HUDEP-2 (cell line): Measurements from ENCODE around the gene PTPRK.

Experiments used
- DNase-seq, 76 experiments: peaks; one replicate each; lab custom pipeline; 2025; ENCODE audit not compliant: unreplicated experiment in 76 of 76; lab: John Stamatoyannopoulos, UW

Gene PTPRK

GRCh38 chr6:128397996-128398395 is 122.4 kb downstream of the PTPRK start:
- no peak for DNase-seq

GRCh38 chr6:128395596-128395995 is 124.8 kb downstream of the PTPRK start:
- DNase-seq, result no peak

DNA sequence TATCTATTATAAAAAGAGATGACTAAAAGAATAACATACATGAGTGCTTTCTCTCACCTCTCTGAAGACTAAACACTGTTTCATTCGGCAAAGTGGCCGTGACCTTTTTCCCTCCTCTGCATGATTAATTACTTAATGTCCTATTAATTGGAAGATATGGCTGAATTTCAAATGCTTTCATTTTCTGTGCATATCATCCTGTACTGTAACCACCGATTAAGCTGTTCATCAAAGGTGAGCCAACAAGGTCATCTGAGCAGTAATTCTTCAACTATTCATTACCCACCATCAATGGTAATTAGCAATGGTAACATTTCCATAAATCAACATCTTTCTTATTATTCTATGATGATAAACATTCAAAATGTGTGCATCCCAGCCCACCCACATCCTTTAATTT is 125.2 kb downstream of the PTPRK start:
- no peak for DNase-seq

DNA sequence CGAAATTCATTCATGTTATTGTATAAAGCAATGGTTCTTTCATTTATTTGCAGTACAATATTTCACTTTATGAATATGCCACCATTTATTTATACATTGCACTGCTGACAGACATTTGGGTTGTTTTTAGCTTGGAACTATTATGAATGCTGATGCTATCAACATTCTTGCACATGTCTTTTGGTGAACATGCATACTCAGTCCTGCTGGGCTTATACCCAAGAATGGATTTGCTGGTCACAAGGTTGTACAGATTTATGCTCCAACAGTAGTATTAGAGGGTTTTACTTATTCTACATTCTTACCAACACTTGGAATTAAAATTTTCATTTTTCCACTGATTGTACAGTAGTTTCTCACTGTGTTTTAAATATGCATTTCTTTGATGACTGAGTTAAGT is 126.2 kb downstream of the PTPRK start:
- no peak for DNase-seq

DNA sequence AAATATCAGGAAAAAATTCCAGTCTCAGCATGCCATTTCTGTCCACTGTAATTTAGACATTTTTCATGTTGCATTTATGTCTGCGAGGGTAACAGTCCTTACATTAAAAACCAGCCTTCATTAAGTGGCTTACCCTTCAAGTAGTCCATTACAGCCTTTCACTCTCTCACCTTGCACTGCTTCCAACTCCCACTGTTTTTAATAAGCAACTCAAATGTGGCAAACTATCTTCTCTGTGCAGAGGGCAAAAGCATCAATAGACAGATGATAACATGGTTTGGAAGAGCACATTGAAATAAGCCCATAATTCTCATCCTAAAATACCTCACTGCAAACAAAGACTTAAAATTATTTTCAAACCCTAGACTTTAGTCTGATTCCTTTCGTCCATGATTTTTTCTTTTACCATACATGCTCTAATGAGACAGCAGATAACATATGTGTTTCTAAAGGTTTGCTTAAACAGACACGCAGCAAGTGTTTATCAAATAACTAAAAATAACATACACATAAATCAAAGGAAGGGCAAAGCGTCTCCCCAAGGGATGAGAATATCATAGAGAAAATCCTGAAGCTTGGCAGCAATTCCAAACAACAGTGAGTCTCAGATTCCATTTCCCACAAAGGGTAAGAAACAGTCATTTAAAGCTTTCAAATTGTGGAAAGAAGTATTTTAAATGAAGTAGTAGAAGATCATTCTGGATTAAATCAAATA is 130.4 kb downstream of the PTPRK start:
- DNase-seq, result no peak

DNA sequence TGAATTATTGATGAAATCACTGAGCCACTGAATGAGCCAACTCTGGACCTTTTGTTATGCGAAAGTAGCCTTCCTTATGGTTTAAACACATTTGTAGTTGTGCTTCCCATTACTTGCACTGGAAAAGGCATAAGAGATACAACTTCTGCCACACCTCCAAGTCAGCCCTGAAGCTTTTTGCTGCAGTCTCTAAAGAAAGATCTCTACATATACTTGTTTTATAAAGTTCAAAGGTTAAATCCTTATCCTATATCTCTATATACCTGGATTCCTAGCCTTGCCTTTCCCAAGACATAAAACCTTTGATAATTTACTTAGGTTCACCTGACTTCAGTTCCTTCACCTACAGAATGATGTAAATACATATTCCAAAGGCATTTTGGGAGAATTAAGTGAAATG is 132.0 kb downstream of the PTPRK start:
- no peak for DNase-seq

GRCh38 chr6:128380891-128381290 is 139.5 kb downstream of the PTPRK start:
- no peak for DNase-seq

DNA sequence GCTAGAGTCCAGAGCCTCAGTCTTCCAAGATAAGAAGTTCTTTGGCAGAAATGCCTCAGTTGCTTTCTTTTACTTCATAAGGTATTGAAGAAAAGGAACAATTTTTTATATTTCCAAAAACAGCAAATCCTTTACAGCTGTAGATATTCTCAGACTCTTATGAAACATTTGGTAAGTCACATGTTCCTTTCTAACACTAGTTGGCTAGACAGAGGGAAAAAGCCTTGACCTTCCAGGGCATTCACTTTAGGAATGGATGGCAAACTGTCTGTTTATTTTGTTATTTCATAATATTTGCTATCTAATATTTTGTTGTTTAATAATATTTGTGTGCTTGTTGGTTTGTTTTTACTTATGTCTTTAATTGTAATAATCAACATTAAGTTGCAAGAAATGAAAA is 140.8 kb downstream of the PTPRK start:
- no peak for DNase-seq

DNA sequence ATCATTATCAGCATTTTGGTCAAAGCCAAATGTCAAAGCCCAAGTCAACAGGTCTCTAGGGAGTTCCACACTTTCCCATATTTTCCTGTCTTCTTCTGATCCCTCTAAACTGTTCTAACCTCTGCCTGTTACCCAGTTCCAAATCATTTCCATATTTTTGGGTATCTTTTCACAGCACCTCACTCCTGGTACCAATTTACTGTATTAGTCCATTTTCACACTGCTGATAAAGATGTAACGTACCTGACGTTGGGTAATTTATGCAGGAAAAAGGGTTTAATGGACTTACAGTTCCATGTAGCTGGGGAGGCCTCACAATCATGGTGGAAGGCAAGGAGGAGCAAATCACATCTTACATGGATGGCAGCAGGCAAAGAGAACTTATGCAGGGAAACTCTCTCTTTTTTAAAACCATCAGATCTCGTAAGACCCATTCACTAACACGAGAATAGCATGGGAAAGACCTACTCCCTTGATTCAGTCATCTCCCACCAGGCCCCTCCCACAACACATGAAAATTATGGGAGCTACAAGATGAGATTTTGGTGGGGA is 143.4 kb downstream of the PTPRK start:
- no peak for DNase-seq

DNA sequence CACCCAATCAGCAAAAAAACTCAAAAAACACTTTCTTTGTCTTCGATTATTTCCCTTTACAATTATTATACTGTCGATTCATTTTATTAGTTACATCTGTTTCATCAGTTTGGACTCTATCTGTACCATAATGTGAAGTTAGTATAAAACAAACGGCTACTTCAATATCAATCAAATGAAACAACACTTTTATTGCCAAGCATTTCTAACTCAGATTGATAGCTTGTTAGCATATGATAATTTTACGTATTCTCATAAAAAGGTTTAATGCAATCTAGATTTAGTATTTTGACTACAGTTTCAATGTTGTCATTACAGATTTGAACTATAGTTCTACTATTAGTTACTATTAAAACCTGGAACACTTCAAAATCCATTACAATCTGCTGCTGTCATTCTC is 149.3 kb downstream of the PTPRK start:
- DNase-seq, result no peak

GRCh38 chr6:128370072-128370471 is 150.3 kb downstream of the PTPRK start:
- DNase-seq, result no peak

GRCh38 chr6:128368213-128368944 is 152.0 kb downstream of the PTPRK start:
- DNase-seq, result no peak

GRCh38 chr6:128367437-128367836 is 153.0 kb downstream of the PTPRK start:
- no peak for DNase-seq

DNA sequence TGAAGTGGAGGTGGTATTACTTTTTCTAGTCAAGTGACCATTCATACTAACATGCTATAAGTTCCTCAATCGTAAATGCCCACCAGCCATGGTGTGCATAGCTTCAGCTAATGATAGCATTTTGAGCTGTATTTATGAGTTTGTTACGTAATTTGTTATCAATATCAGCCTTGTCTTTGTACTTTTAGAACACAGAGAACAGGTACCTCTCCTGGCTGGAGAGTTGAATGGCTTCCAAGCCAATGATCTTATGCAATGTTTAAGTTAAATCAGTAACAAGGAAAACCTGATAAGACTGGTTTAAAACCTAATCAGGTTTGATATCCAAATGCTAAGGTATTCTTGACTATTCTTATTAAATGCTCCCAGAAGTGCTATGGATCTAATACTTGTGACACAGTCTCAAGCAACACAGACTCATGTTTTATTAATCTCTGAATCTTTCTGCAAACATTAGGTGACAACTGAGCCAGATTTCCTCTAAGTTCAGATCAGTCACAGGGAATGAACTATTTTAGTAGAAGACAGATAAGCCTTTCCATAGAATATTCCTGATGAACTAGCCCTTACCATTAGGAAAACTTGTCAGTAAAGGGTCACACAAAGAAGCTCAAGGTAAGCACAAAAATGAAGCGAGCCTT is 154.8 kb downstream of the PTPRK start:
- no peak for DNase-seq

DNA sequence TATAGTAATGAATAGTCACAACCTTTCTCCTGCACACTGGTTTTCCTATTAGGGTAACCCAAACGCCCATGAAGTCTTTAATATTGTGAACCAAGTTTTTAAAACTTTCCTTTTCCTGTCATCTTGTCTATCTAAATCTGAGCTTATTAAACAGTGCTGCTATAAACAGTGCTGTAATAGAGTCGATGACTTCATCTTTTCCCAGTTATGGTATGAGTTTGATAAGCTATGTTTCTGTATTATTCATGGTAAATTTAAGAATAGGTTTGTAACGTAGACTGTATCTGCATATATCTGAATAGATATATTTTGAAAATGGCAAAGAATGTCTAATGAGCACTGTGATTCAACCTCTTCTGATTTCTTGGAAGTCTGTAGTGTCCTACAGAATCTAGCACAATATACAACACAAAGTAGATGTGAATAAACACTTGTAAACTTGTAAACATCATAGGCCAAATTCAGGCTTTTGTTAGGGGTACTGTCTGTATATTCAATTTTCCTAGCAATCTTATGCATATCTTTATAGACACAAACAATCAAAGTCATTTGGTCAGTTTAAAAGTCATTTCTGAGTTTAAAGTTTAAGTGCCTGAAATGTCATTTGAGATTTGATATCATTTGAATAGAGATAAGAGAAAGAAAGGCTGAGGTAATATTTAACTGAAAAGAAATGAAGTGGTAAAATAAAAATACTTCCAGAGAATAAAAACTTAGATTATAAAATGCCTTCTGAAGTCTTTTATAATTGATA is 155.5 kb downstream of the PTPRK start:
- DNase-seq, result no peak

- DNase-seq, result no peak
These were observed 157.2 kb downstream of the PTPRK start for GRCh38 chr6:128363020-128363813.

- DNase-seq, result no peak
These were observed 159.0 kb downstream of the PTPRK start for GRCh38 chr6:128361378-128361777.

DNA sequence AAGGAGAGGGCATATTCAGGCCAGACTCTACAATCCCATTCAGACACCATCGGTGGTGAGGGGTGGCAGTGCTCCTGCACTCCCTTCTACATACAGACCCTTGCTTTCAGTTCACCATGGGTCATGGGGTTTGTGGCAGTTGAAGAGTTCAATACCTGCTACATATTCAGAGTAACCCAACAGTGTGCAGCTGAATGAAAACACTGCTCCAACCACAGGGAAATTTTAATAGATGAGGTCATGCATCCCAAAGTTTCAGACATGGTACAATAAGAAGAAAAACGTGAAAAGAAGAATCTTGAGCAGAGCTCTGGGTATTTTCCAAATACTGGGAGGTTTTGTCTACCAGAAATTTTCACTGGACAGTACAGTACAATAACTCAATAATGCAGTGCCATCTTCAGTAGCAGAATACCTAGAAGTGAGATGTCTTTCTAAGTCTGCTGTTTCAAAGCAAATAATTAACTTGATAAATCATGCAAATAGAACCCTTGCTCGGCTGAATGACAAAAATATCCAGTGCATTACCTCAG is 162.1 kb downstream of the PTPRK start:
- DNase-seq, result no peak

DNA sequence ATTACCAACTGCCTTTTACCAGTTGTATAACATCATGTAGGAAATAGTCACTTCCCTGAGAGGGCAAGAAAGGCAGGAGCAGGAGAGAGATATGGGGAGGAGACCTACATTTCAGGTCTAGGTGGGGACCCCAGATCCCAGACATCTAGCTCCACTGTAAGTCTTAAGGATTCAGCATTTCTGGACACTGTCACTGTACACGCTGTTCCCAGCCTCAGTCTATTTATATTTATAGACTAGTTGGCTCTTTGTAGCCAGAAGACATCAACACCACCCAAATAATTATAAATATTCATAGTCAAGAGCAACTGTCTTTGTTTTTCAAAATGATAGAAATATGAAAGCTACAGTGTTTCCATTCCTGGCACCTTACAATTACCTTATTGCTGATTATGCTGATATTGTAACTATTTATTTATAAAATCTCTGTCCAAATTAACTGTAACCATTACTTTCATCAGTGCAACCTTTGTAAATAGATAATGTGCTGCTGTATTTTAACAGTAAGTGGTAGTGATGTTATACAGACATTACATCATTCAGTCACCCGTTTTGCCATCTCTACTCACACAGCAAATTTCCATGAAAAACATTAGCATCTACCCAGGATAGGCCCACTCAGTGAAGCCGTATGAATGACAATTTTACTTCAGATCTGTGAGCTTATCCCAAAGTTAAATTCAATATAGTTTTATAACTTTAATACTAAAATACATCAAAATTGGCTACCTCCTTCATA is 162.8 kb downstream of the PTPRK start:
- DNase-seq, result no peak
